D721Med (cell line): ENCODE measurements around the gene RC3H1.
A peak's percentile ranks its signal among the peaks of the same experiment; 100 is the strongest.
"Not testable (repeated sequence)": the region's sequence is repeated elsewhere in the genome, so short reads cannot be mapped to it uniquely, and the experiment has no call there.

Source experiments
- DNase-seq: peaks from one replicate; pipeline ENCODE4 v3.0.0; 2011; ENCODE audit warnings: low spot score; ENCODE audit not compliant: insufficient read length
- FAIRE-seq: peaks from 2 replicates; lab custom pipeline; 2011; peaks lifted over from hg19 to GRCh38; lab: Jason Lieb, UNC
- CTCF ChIP-seq: IDR thresholded peaks from 2 replicates; pipeline ENCODE4 v1.5.1; 2012; ENCODE audit warnings: mild to moderate bottlenecking, control low read depth; ENCODE audit not compliant: insufficient read depth; ENCODE audit errors: missing control alignments

RC3H1 gene

DNA sequence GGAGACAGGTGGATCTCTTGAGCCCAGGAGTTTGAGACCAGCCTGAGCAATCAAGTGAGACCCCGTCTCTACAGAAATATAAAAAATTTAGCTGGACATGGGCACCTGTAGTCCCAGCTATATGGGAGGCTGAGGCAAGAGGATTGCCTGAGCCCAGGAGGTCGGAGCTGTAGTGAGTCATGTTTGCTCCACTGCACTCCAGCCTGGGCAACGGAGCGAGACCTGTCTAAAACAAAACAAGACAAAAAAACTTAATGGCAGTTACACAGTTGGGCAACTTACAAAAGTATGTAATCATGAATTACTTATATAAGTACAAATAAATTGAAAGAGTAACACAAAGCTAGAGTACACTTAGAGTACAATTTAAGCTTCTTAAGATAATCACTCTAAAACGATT lies 25.2 kb downstream of the RC3H1 start:
- no peak for TF ChIP-seq CTCF
- no peak for FAIRE-seq

DNA sequence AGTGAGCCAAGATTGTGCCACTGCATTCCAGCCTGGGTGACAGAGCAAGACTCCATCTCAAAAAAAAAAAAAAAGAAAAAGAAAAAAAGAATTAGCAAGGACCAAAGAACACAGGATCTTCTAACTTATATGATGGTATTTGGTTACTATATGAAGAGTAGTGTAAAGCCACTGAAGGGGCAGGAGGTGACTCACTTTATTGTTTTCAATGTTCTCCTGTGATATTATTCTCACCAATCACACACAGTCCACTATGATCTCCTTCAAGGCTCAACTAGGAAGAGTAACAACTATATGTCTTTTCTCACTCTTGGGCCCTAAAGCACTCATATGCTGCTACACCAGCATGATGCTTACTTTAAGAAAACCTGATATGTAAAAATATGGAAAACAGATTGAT lies 26.7 kb downstream of the RC3H1 start:
- FAIRE-seq (no peak), DNase-seq (no peak)
- no peak for TF ChIP-seq CTCF

More for the DNA sequence above, 25.2 kb downstream of the RC3H1 start:
- DNase-seq = no peak

DNA sequence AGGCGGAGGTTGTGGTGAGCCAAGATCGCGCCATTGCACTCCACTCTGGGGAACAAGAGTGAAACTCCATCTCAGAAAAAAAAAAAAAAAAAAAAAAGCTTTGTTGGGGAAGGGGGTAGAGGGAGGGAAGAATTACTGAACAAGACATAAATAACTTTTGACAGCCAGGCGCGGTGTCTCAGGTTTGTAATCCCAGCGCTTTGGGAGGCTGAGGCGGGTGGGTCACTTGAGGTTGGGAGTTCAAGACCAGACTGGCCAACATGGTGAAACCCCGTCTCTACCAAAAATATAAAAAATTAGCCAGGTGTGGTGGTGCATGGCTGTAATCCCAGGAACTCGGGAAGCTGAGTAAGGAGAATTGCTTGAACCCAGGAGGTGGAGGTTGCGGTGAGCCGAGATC lies 28.2 kb downstream of the RC3H1 start:
- FAIRE-seq, DNase-seq: not testable (repeated sequence)

DNA sequence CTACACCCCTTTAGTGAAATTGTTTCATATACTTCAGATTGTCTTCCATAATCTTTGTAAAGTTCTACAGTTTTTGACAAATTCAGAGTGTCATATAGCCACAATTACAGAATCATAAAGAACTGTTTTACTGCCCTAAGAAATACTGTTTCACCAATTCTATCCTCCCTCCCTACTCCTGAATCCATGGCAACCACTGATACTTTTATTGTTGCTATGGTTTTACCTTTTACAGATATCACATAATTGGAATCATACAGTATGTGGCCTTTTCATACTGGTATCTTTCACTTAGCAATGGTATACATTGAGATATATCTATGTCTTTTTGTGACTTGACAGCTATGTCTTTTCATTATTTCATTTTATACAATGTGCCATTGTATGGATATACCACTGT lies 34.1 kb downstream of the RC3H1 start:
- TF ChIP-seq CTCF = no peak
- FAIRE-seq = peak; percentile 6
- no peak for DNase-seq

- no peak for TF ChIP-seq CTCF
- DNase-seq (no peak), FAIRE-seq (no peak)
These were observed 35.2 kb downstream of the RC3H1 start for GRCh38 chr1:173986951-173987350.

GRCh38 chr1:173970252-173970651 lies 51.9 kb downstream of the RC3H1 start:
- FAIRE-seq (peak; percentile 32), DNase-seq (no peak)
- no peak for TF ChIP-seq CTCF

DNA sequence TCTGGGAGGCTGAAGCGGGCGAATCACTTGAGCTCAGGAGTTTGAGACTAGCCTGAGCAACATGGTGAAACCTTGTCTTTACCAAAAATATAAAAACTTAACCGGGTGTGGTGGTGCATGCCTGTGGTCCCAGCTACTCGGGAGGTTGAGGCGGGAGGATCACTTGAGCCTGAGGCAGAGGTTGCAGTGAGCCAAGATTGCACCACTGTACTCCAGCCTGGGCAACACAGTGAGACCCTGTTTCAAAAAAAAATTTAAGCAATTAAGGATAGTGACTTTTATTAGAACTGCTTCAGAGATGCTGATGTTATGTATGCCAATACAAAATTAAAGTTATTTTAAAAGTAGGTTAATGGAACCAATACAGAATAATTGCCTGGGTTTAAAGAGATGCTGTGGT lies 56.3 kb downstream of the RC3H1 start:
- peak; percentile 21 for FAIRE-seq
- not testable (repeated sequence) for DNase-seq

DNA sequence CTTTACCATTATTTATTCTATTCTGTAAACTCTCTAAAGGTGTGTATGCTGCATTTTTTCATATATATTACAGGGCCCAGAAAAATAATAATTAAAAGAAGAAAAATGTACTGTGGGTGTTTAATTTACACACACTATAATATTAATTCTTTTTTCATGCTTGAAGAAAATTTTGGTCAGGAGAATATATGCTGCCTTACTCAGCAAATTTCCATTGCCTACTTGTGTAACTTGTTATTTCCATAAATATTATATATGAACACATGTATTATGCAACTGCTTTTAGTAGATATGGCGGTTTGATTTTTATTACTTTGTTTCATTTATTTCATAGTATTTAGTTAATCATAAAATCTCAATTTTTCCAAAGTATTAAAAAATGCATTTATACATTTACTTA lies 58.7 kb downstream of the RC3H1 start:
- DNase-seq (no peak), FAIRE-seq (no peak)
- no peak for TF ChIP-seq CTCF
